Activated CD8-positive, alpha-beta memory T cell treated with anti-CD3 and anti-CD28 coated beads, Interleukin-2, amount 10 ng/mL, durations not matched to agents 7 days and 5 days (primary cell): ENCODE measurements around the gene PRSS50. TPM values are rescaled to one million over a fixed set of nuclear protein-coding genes. Genes with fewer than 3 reads are reported as not detected.
A peak's percentile ranks its signal among the peaks of the same experiment; 100 is the strongest.

Source experiments
- ATAC-seq: fragments of 150-1000 bp; cut with Tn5 transposase; one replicate; pipeline ENCODE4 v1.10.0; 2021; ENCODE audit warnings: moderate library complexity
- CTCF ChIA-PET: fragments of 350-600 bp; sonication (Branson Sonifier 250); formaldehyde crosslinking; loops from one replicate; lab custom pipeline; 2021; ENCODE audit warnings: antibody characterized with exemption; lab: Charles Lee
- DNase-seq: peaks from one replicate; pipeline ENCODE4 v3.0.0-alpha.2; 2020
- H3K27ac Mint-ChIP-seq: one replicate; pipeline ENCODE4 v1.8.0; 2021; ENCODE audit warnings: mild to moderate bottlenecking, mixed read lengths
- H3K27me3 Mint-ChIP-seq: one replicate; pipeline ENCODE4 v1.8.0; 2021; ENCODE audit warnings: mixed read lengths
- H3K36me3 Mint-ChIP-seq: one replicate; pipeline ENCODE4 v1.8.0; 2021; ENCODE audit warnings: mild to moderate bottlenecking, mixed read lengths
- H3K4me1 Mint-ChIP-seq: one replicate; pipeline ENCODE4 v1.8.0; 2021; ENCODE audit warnings: mixed read lengths
- H3K4me3 Mint-ChIP-seq: one replicate; pipeline ENCODE4 v1.8.0; 2021; ENCODE audit warnings: mild to moderate bottlenecking, moderate library complexity, mixed read lengths
- H3K9me3 Mint-ChIP-seq: one replicate; pipeline ENCODE4 v1.8.0; 2022; ENCODE audit warnings: low read depth, mixed read lengths
- total RNA-seq, 2 experiments: library from RNA; stranded (reverse); gene quantifications; one replicate each; pipeline ENCODE4 v1.2.3, GENCODE V29; 2021

Gene PRSS50
- total RNA-seq, 2 experiments from 2014 or later: not detected

DNA sequence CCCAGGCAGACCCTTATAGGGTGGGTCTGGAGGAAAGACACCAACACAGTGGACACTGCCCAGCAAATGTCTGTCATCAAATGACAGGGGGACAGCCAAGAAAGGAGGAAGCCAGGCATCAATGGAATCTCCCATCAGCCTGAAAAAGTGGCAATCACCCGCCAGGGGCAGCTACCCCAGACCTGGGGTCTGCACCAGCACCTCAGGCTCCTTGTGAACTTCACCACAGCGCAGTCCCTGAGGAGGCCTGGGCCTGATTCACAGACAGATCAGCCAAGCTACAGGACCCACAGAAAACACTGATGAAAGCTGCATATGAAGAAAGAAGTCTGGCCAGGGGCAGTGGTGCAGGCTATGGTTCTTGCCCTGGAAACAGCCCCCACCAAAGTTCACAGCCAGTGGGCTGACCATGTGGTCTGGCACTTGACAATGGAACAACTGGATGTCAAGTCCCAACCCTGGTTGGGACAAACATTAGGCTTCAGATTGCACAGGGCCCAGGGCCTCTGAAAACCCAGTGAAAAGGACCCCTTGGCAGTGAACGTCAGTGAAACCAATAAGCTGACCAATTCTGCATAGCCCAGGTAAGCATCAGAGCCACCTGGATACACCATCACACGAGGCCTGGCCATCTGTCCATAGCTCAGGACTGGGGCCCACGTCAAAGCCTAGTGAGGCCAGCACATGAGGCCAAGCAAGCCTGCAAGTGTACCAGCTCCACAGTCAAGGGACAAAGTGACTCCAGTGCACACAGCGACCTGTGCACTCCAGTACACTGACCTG, 53.3 kb downstream of the PRSS50 start:
- Mint-ChIP-seq H3K9me3 (no peaks in the 10 kb centered on the region), H3K4me3 (no peak overlapping the region), H3K27ac (no peak overlapping the region), H3K27me3 (peaks cover 6% of the 10 kb centered on the region), H3K36me3 (no peaks in the 10 kb centered on the region), H3K4me1 (no peaks in the 10 kb centered on the region)
- DNase-seq: no peak
- CTCF ChIA-PET: interaction anchor here (1.0 to 1.2 kb wide), 2 partner anchors 27 to 175 kb away, joined by 3 to 4 read pairs; no protein-coding TSS in a partner anchor
- ATAC-seq: no peak

DNA sequence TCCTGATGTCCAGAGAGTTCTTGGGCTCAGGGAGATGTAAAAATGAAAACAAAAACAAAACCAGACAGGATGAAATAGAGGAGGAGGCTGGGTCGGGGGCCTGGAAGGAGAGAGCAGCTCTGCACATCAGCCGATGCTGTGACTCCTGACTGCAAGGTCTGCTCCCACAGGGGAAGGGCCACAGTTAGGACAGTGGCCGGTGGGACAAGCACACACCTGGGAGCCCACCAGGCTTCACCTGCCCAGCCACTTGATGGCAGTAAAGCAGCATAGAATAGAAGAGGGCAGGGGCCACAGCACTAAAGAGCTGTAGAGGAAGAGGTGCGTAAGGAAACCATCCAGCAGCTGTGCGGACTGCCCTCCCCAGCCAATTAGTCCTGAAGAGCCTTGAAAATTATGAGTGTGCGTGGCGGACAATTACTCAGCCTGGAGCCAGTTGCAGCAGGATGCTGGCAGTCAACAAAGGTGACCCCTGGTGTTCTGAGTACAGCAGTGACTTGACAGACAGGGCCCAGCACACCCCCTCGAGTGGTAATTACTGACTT, 54.0 kb downstream of the PRSS50 start:
- ATAC-seq (no peak), DNase-seq (peak; percentile 38)
- H3K4me3 Mint-ChIP-seq: no peak overlapping the region
- H3K27me3 Mint-ChIP-seq: peaks cover 6% of the 10 kb centered on the region
- CTCF ChIA-PET: interaction anchor here (1.0 to 1.2 kb wide), 2 partner anchors 28 to 174 kb away, joined by 3 to 4 read pairs; no protein-coding TSS in a partner anchor
- H3K9me3 Mint-ChIP-seq: no peaks in the 10 kb centered on the region
- no peak overlapping the region for H3K27ac Mint-ChIP-seq
- H3K4me1 Mint-ChIP-seq: no peaks in the 10 kb centered on the region
- H3K36me3 Mint-ChIP-seq: no peaks in the 10 kb centered on the region

- H3K36me3 Mint-ChIP-seq: no peaks in the 10 kb centered on the region
- no peaks in the 10 kb centered on the region for H3K9me3 Mint-ChIP-seq
- H3K4me3 Mint-ChIP-seq: no peak overlapping the region
- no peak for ATAC-seq
- CTCF ChIA-PET: interaction anchor here (1.0 kb wide), 1 partner anchor 29 kb away, joined by 4 read pairs; no protein-coding TSS in a partner anchor
- no peak for DNase-seq
- no peak overlapping the region for H3K27ac Mint-ChIP-seq
- no peaks in the 10 kb centered on the region for H3K4me1 Mint-ChIP-seq
- peaks cover 6% of the 10 kb centered on the region for H3K27me3 Mint-ChIP-seq
Observed at GRCh38 chr3:46662771-46663551, 54.7 kb downstream of the PRSS50 start.

Other genes with a start within 250 kb of the PRSS50 start
- not detected for gene RTP3, start 219.9 kb downstream of the PRSS50 start, total RNA-seq
- gene LRRC2, start 151.6 kb downstream of the PRSS50 start, total RNA-seq: under 1 TPM in 1 of 2 experiments, not detected in 1; 0.07 TPM
- gene FAM240A, start 105.3 kb downstream of the PRSS50 start, total RNA-seq: not detected
- gene ALS2CL, start 24.2 kb downstream of the PRSS50 start, total RNA-seq: under 1 TPM; 0.09 to 0.58 TPM
- gene TMIE, start 16.5 kb downstream of the PRSS50 start, total RNA-seq: not detected
- gene MYL3, start 145.6 kb upstream of the PRSS50 start, total RNA-seq: not detected
- not detected for gene PTH1R, start 159.9 kb upstream of the PRSS50 start, total RNA-seq